HG03469 (cell line): Measurements from ENCODE around the gene GPR12.
"Not testable (repeated sequence)": the region's sequence is repeated elsewhere in the genome, so short reads cannot be mapped to it uniquely, and the experiment has no call there.

ENCODE experiments used
- ATAC-seq: cut with Tn5 transposase; IDR thresholded peaks from one replicate; pipeline ENCODE4 v1.9.1; 2021; ENCODE audit warnings: mild to moderate bottlenecking, moderate library complexity, moderate number of reproducible peaks; ENCODE audit not compliant: unreplicated experiment

Gene GPR12

GRCh38 chr13:26749905-26750304 is 10.7 kb downstream of the GPR12 start:
- no peak for ATAC-seq

- ATAC-seq = no peak
Measured at GRCh38 chr13:26749285-26749684, 11.3 kb downstream of the GPR12 start.

- ATAC-seq = no peak
Measured at GRCh38 chr13:26747706-26748105, 12.9 kb downstream of the GPR12 start.

- no peak for ATAC-seq
Measured at GRCh38 chr13:26743971-26744370, 16.6 kb downstream of the GPR12 start.

- no peak for ATAC-seq
Measured at GRCh38 chr13:26742691-26743358, 17.8 kb downstream of the GPR12 start.

GRCh38 chr13:26735677-26736076 is 24.9 kb downstream of the GPR12 start:
- ATAC-seq = no peak

GRCh38 chr13:26727633-26728032 is 33.0 kb downstream of the GPR12 start:
- no peak for ATAC-seq

- ATAC-seq = no peak
Measured at GRCh38 chr13:26727122-26727521, 33.5 kb downstream of the GPR12 start.

- ATAC-seq = no peak
Measured at GRCh38 chr13:26726684-26727083, 33.9 kb downstream of the GPR12 start.

GRCh38 chr13:26723620-26724019 is 37.0 kb downstream of the GPR12 start:
- not testable (repeated sequence) for ATAC-seq

GRCh38 chr13:26722321-26722720 is 38.3 kb downstream of the GPR12 start:
- ATAC-seq = no peak

GRCh38 chr13:26721251-26722121 is 39.1 kb downstream of the GPR12 start:
- no peak for ATAC-seq

GRCh38 chr13:26719356-26719945 is 41.1 kb downstream of the GPR12 start:
- no peak for ATAC-seq

- ATAC-seq = no peak
Measured at GRCh38 chr13:26718872-26719271, 41.7 kb downstream of the GPR12 start.

GRCh38 chr13:26718146-26718545 is 42.4 kb downstream of the GPR12 start:
- ATAC-seq = no peak

GRCh38 chr13:26716984-26717383 is 43.6 kb downstream of the GPR12 start:
- no peak for ATAC-seq

- ATAC-seq = no peak
Measured at GRCh38 chr13:26713341-26713740, 47.2 kb downstream of the GPR12 start.

GRCh38 chr13:26711211-26711610 is 49.4 kb downstream of the GPR12 start:
- ATAC-seq = no peak

GRCh38 chr13:26710166-26710565 is 50.4 kb downstream of the GPR12 start:
- ATAC-seq = no peak

GRCh38 chr13:26709461-26709860 is 51.1 kb downstream of the GPR12 start:
- ATAC-seq = no peak

- ATAC-seq = no peak
Measured at GRCh38 chr13:26708007-26708297, 52.6 kb downstream of the GPR12 start.
